GM12891 (cell line): ENCODE measurements around the gene SMTNL1.
"Not testable (repeated sequence)": the region's sequence is repeated elsewhere in the genome, so short reads cannot be mapped to it uniquely, and the experiment has no call there.

Source experiments
- DNase-seq: peaks from one replicate; pipeline ENCODE4 v3.0.0; 2011; ENCODE audit warnings: low spot score; ENCODE audit not compliant: insufficient read length
- FAIRE-seq: peaks from 2 replicates; lab custom pipeline; 2011; peaks lifted over from hg19 to GRCh38; lab: Jason Lieb, UNC
- PAX5 ChIP-seq: IDR thresholded peaks from 2 replicates; pipeline ENCODE4 v1.6.1; 2011; ENCODE audit warnings: low read length, moderate library complexity, mild to moderate bottlenecking; ENCODE audit not compliant: insufficient read depth, severe bottlenecking
- POLR2A ChIP-seq: IDR thresholded peaks from 2 replicates; pipeline ENCODE4 v1.6.1; 2011; ENCODE audit warnings: low read depth, low read length, control low read depth
- POLR2AphosphoS5 ChIP-seq: IDR thresholded peaks from 2 replicates; pipeline ENCODE4 v1.6.1; 2011; ENCODE audit warnings: low read depth, low read length, control low read depth
- POU2F2 ChIP-seq: IDR thresholded peaks from 2 replicates; pipeline ENCODE4 v1.6.1; 2011; ENCODE audit warnings: low read depth, mild to moderate bottlenecking, control low read depth, low read length, moderate library complexity
- SPI1 ChIP-seq: IDR thresholded peaks from 2 replicates; pipeline ENCODE4 v1.6.1; 2011; ENCODE audit warnings: low read depth, low read length, control low read depth
- TAF1 ChIP-seq: IDR thresholded peaks from 2 replicates; pipeline ENCODE4 v1.6.1; 2011; ENCODE audit warnings: low read depth, low read length, control low read depth

Gene SMTNL1

DNA sequence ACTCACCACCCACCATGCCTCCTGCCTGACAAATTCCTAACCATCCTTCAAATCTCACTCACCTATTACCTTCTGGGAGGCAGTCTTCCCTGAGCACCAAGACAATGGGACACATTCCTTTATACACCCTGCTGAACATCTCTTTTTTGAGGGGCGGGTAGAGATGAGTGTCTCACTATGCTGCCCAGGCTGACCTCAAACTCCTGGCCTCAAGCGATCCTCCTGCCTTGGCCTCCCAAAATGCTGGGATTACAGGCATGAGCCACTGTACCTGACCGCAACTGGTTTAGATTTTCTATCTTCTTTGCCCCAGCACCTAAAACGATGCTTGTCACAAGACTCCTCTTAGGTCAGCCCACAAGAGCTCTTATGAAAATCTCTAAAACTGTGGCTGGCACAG, 14.0 kb upstream of the SMTNL1 start:
- no peak for TF ChIP-seq POLR2AphosphoS5
- TF ChIP-seq SPI1, result no peak
- FAIRE-seq (no peak), DNase-seq (no peak)

GRCh38 chr11:57527056-57527631, 10.3 kb upstream of the SMTNL1 start:
- DNase-seq, result no peak
- FAIRE-seq, result peak; percentile 88
- no peak for TF ChIP-seq POLR2A
- no peak for TF ChIP-seq POU2F2
- TF ChIP-seq PAX5, result no peak
- TF ChIP-seq TAF1, result no peak
- no peak for TF ChIP-seq SPI1
- no peak; the same call in 1 of the 2 replicates for TF ChIP-seq POLR2AphosphoS5

DNA sequence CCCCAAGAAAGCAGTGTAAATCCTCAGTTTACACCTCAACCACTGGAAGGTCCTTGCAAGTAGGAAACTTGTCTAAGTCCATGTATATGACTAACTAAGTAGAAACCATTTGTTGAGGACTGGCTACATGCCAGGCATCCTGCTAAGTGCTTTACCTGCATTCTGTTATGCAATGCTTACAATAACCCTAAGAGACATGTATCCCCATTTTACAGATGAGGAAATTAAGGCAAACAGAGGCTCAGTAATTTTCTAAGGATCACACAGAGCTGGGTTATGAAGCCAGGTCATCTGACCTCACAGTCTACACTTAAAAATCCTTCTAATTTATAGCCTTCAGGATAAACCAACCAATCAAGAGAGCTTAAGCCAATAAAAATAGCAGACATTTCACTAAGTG, 8.4 kb upstream of the SMTNL1 start:
- FAIRE-seq (no peak), DNase-seq (no peak)
- TF ChIP-seq SPI1, result no peak
- no peak for TF ChIP-seq POU2F2
- TF ChIP-seq POLR2AphosphoS5, result no peak
- TF ChIP-seq PAX5, result no peak
- no peak for TF ChIP-seq TAF1
- no peak for TF ChIP-seq POLR2A

DNA sequence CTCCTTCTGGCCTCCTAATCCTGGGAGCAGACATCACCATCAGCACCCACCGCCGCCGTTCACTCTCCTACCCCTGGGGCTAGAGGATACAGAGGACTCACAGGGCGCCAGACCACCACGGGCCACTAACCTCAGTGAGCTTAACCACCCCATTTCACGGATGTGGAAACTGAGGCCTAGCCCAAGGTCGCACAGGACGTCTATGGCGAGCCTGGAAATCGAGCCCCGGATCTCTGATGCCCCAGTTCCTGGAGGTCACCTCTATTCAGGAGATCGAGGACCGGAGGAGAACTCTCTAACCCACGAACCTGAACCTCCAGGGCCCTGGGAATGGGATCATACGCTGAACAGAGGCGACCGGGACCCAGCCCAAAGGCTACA, 7.2 kb upstream of the SMTNL1 start:
- FAIRE-seq, result peak; percentile 48
- no peak for TF ChIP-seq TAF1
- no peak for TF ChIP-seq POLR2AphosphoS5
- TF ChIP-seq POU2F2, result no peak
- no peak for TF ChIP-seq PAX5
- no peak for TF ChIP-seq SPI1
- TF ChIP-seq POLR2A, result no peak
- no peak for DNase-seq

GRCh38 chr11:57530596-57531507, 6.5 kb upstream of the SMTNL1 start, which contains the start of gene TIMM10:
TIMM10 (minus strand) TSS chr11:57530754; CDS start chr11:57530189, 565 bp downstream.
- 0 out of 2 replicates have a peak, but pooled peaks have one; percentile 9 for TF ChIP-seq POU2F2
- TF ChIP-seq SPI1, result no peak; the same call in 1 of the 2 replicates
- TF ChIP-seq TAF1, result peak; percentile 36; the same call in 1 of the 2 replicates
- TF ChIP-seq PAX5, result no peak
- peak; percentile 76 for TF ChIP-seq POLR2AphosphoS5
- TF ChIP-seq POLR2A, result peak; percentile 81
- DNase-seq (peak; percentile 84), FAIRE-seq (peak; percentile 90)

DNA sequence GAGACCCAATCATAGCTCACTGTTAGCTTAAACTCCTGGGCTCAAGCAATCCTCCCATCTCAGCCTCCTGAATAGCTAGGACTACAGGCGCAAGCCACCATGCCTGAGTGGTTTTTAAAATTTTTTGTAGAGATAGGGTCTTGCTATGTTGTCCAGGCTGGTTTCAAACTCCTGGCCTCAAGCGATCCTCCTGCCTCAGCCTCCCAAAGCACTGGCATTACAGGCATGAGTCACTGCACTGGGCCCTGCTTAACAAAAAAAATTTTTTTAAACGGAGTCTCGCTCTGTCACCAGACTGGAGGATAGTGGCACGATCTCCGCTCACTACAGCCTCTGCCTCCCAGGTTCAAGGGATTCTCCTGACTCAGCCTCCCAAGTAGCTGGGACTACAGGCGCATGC, 2.9 kb upstream of the SMTNL1 start:
- not testable (repeated sequence) for DNase-seq, FAIRE-seq

DNA sequence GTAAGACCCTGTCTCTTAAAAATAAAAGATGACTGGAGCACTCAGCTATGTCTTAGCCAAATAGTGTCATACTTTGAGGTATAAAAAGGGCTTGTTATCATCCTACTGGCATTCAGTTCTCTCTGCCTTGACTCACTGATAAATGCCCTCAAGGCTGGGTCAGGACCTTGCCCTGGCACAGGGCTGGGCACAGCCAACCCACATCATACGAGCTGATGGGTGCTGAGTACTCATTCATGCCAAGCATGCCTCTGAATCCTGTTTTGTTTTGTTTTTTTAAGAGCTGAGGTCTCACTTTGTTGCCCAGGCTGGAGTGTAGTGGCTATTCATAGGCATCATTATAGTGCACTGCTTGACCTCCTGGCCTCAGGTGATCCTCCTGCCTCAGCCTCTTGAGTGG, 1.9 kb downstream of the SMTNL1 start:
- TF ChIP-seq POU2F2 (no peak), PAX5 (no peak), TAF1 (no peak), POLR2AphosphoS5 (no peak), SPI1 (no peak), POLR2A (no peak)
- DNase-seq (no peak), FAIRE-seq (peak; percentile 9)

GRCh38 chr11:57541169-57541568, 3.8 kb downstream of the SMTNL1 start:
- DNase-seq (no peak), FAIRE-seq (no peak)
- TF ChIP-seq POU2F2 (no peak), PAX5 (no peak), POLR2AphosphoS5 (no peak), TAF1 (no peak), POLR2A (no peak), SPI1 (no peak)

DNA sequence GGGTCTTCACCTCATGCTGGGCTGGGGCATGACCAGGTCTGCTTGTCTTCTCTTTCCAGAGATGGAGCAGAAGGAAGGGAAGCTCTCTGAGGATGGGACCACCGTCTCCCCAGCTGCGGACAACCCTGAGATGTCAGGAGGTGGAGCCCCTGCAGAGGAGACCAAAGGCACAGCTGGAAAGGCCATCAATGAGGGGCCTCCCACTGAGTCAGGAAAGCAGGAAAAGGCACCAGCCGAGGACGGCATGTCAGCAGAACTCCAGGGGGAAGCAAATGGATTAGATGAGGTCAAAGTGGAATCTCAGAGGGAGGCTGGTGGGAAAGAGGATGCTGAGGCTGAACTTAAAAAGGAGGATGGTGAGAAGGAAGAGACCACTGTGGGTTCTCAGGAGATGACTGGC, 5.2 kb downstream of the SMTNL1 start:
- FAIRE-seq (no peak), DNase-seq (no peak)
- no peak for TF ChIP-seq POLR2AphosphoS5
- no peak for TF ChIP-seq PAX5

- FAIRE-seq (no peak), DNase-seq (no peak)
- TF ChIP-seq POLR2AphosphoS5 (no peak), SPI1 (no peak), POLR2A (no peak)
These were observed 6.2 kb downstream of the SMTNL1 start for GRCh38 chr11:57543593-57543992.
